Ishikawa (cell line): ENCODE data around the gene SOHLH2.
A peak's percentile ranks its signal among the peaks of the same experiment; 100 is the strongest.

Source experiments
- CEBPB ChIP-seq: IDR thresholded peaks from 2 replicates; pipeline ENCODE4 v1.6.1; 2012
- CREB1 ChIP-seq: IDR thresholded peaks from 2 replicates; pipeline ENCODE4 v1.6.1; 2012; ENCODE audit warnings: low read depth
- EGR1 ChIP-seq: IDR thresholded peaks from 2 replicates; pipeline ENCODE4 v1.6.1; 2012
- EP300 ChIP-seq: IDR thresholded peaks from 2 replicates; pipeline ENCODE4 v1.6.1; 2012; ENCODE audit warnings: borderline replicate concordance
- FOXM1 ChIP-seq: IDR thresholded peaks from 2 replicates; pipeline ENCODE4 v1.6.1; 2012; ENCODE audit warnings: low read depth, borderline replicate concordance
- NFIC ChIP-seq: IDR thresholded peaks from 2 replicates; pipeline ENCODE4 v1.6.1; 2012
- RAD21 ChIP-seq: IDR thresholded peaks from 2 replicates; pipeline ENCODE4 v1.6.1; 2012; ENCODE audit warnings: low read depth
- TAF1 ChIP-seq: IDR thresholded peaks from 2 replicates; pipeline ENCODE4 v1.6.1; 2012; ENCODE audit warnings: low read depth, mild to moderate bottlenecking
- TCF12 ChIP-seq: IDR thresholded peaks from 2 replicates; pipeline ENCODE4 v1.6.1; 2012; ENCODE audit warnings: low read depth
- TEAD4 ChIP-seq: IDR thresholded peaks from 2 replicates; pipeline ENCODE4 v1.6.1; 2012
- YY1 ChIP-seq: IDR thresholded peaks from 2 replicates; pipeline ENCODE4 v1.6.1; 2012; ENCODE audit warnings: low read depth
- ZBTB7A ChIP-seq: IDR thresholded peaks from 2 replicates; pipeline ENCODE4 v1.6.1; 2012; ENCODE audit warnings: low read depth
- TF ChIP-seq, protein P1 (sequence below): IDR thresholded peaks from 2 replicates; pipeline ENCODE4 v1.6.1; 2012
- TF ChIP-seq, protein P2 (sequence below): IDR thresholded peaks from 2 replicates; pipeline ENCODE4 v1.6.1; 2012
- TF ChIP-seq, protein P3 (sequence below): IDR thresholded peaks from 2 replicates; pipeline ENCODE4 v1.6.1; 2012; ENCODE audit warnings: low read depth, mild to moderate bottlenecking

Gene SOHLH2

DNA sequence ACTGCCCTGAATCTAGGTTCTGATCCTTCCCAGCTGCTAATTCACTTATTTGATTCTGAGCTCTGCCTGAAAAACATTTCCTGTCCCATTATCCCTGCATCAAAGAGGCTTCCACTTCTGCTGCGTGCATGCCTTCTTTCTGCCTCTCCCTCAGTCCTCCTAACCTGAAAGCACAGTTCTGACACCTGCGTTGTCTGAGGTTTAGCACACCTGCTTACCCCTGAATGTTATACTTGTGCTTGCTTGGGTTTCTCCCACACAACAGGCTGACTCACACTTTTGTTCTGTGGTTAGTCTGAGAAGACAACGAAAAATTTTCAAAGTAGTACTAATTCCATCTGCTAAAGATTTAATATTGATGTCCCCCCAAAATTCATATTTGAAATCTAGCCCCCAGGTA, 3.1 kb upstream of the SOHLH2 start:
- TF ChIP-seq, protein P1, sequence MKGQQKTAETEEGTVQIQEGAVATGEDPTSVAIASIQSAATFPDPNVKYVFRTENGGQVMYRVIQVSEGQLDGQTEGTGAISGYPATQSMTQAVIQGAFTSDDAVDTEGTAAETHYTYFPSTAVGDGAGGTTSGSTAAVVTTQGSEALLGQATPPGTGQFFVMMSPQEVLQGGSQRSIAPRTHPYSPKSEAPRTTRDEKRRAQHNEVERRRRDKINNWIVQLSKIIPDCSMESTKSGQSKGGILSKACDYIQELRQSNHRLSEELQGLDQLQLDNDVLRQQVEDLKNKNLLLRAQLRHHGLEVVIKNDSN: no peak
- TF ChIP-seq, protein P2, sequence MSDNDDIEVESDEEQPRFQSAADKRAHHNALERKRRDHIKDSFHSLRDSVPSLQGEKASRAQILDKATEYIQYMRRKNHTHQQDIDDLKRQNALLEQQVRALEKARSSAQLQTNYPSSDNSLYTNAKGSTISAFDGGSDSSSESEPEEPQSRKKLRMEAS: no peak
- TF ChIP-seq FOXM1 (no peak), RAD21 (no peak), TAF1 (no peak), TCF12 (no peak), EP300 (no peak), CEBPB (no peak), EGR1 (no peak), CREB1 (no peak), ZBTB7A (no peak), TEAD4 (no peak), YY1 (no peak), NFIC (no peak)
- TF ChIP-seq, protein P3, sequence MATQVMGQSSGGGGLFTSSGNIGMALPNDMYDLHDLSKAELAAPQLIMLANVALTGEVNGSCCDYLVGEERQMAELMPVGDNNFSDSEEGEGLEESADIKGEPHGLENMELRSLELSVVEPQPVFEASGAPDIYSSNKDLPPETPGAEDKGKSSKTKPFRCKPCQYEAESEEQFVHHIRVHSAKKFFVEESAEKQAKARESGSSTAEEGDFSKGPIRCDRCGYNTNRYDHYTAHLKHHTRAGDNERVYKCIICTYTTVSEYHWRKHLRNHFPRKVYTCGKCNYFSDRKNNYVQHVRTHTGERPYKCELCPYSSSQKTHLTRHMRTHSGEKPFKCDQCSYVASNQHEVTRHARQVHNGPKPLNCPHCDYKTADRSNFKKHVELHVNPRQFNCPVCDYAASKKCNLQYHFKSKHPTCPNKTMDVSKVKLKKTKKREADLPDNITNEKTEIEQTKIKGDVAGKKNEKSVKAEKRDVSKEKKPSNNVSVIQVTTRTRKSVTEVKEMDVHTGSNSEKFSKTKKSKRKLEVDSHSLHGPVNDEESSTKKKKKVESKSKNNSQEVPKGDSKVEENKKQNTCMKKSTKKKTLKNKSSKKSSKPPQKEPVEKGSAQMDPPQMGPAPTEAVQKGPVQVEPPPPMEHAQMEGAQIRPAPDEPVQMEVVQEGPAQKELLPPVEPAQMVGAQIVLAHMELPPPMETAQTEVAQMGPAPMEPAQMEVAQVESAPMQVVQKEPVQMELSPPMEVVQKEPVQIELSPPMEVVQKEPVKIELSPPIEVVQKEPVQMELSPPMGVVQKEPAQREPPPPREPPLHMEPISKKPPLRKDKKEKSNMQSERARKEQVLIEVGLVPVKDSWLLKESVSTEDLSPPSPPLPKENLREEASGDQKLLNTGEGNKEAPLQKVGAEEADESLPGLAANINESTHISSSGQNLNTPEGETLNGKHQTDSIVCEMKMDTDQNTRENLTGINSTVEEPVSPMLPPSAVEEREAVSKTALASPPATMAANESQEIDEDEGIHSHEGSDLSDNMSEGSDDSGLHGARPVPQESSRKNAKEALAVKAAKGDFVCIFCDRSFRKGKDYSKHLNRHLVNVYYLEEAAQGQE: no peak

DNA sequence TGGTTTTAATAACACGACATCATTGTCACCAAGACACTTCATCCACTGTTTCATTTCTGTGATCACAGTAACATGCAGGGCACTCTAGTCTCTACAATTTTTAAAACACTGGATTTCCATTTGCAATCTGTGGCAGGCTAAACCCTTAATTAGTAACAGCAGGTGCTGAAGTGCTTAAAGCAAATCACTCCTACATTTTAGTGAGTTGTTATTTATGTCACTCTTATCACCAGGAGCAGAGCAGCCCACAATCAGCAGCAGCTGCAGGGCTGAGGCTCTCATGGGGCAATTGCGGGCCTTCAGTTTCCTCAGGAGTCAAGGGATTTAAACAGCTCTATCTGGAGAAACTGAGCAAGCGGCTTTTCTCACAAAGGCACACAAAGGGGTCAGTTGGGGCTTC, 1.6 kb downstream of the SOHLH2 start:
- TF ChIP-seq TEAD4 (no peak), NFIC (no peak), ZBTB7A (no peak), EGR1 (no peak)
- TF ChIP-seq, protein P3: no peak
- TF ChIP-seq, protein P2: no peak

DNA sequence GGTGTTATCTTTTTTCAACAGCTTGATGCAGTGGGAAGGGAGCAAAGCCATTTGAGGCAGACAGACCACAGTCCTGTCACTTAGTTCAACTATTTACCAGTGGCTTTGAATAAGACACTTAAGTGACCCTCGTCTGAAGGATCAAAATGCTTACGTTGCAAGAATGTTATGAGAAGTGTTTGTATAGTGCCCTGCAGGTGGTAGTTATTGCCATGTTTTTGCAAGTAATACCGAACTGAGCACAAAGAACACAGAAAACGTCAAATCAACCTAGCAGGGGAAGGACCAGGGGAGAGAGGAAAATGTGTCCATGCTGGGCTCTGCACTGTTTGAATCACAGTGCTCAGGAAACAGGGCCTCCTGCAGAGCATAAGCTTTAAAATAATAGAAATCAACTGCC, 2.8 kb downstream of the SOHLH2 start:
- TF ChIP-seq EP300: no peak
- no peak for TF ChIP-seq RAD21
- no peak for TF ChIP-seq CREB1
- no peak for TF ChIP-seq TCF12
- TF ChIP-seq FOXM1: no peak
- TF ChIP-seq YY1: no peak

DNA sequence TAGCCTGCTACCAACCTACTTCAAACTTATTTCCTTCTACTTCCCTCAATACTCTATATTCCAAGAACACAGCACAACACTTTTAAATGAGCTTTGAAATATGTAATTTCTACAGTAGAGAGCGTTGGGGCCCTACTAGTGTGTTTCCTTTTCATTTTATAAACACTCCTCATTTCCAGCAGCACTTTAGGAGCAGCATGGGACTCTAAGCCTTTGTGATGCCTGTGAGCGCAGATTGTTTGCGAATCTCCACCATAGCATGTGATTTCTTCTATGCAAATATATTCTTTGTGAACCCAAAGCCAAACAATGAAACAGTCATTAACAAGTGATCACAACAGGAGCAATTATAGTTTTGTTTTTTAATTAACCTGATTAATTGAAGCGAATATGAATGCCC, 3.6 kb downstream of the SOHLH2 start:
- TF ChIP-seq CEBPB (no peak), FOXM1 (no peak)
- TF ChIP-seq, protein P2: no peak

DNA sequence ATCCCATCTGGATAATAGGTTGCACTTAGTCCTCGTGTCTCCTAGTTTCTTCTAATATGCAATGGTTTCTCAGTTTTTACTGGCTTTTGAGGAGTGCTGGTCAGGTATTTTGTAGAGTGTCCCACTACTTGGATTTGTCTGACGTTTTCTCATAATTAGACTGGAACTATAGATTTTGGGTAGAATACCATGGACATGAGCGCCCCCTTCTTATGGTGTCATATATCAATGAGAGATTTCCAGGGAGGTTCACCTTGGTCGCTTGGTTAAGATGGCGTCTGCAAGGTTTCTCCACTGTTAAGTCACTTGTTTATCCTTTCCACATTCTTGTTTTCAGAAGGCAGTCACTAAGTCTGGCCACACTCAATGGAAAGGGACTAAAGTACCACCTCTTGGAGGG, 6.7 kb downstream of the SOHLH2 start:
- 0 out of 2 replicates have a peak, but pooled peaks have one; percentile 12 for TF ChIP-seq RAD21
- TF ChIP-seq EP300: no peak

DNA sequence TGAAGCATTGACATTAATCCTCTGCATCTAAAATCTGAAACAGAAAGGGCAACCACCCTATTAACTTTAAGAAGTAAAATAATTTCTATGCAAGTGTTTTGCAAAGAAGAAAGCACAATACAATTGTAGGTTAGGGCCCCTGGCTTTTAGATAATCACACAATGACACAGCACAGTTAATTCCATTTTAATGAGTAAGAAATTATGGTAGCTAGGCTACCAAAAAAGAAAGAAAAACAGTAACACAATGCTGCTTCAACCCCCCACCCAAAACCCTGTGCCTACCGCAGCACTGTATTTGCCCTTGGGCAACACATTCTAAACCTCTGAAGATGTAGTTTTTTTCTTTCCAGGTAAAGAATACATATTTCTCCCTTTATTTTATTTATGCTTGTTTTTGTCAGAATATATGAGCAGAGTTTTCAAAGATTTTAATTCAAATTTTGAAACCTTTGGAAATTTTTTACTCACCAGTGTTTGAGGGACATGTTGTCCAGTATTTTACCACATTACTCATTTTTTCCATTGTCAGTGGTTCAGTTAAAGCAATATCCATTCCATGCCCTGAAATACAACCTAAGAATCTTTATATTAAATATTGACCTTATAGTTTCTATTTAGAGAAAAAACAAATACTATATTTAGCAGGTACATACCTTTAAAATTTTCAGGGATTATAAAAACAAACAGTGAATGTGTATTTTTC, 21.1 kb downstream of the SOHLH2 start:
- no peak for TF ChIP-seq EGR1
- TF ChIP-seq TAF1: no peak
- TF ChIP-seq FOXM1: no peak

DNA sequence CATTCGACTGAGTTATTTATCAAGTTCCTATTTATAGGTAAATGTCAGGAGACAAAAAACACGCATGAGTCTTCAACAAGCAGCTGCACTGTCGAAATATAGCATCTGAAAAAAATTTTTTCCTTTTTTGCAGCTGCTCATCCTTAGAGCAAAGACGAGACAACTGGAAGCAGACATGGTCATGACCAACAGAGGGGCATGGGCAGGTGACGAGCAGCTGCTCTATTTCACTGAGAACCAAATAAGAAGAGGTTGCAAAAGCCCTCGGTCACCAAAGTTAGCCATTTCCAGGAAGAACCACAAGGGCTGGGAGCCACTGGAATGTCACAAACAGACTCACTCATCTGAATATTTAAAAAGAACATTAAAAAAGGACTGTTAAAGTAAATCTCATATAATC, 22.2 kb downstream of the SOHLH2 start:
- TF ChIP-seq TCF12 (no peak), EGR1 (no peak), ZBTB7A (no peak), EP300 (no peak), CEBPB (no peak), TEAD4 (no peak), YY1 (no peak)
- TF ChIP-seq, protein P1: no peak
- TF ChIP-seq, protein P2: no peak
